H4 (cell line): ENCODE data around the gene HAUS6. TPM values are rescaled to one million over a fixed set of nuclear protein-coding genes. Genes with fewer than 3 reads are reported as not detected.
A peak's percentile ranks its signal among the peaks of the same experiment; 100 is the strongest.
"Not testable (repeated sequence)": the region's sequence is repeated elsewhere in the genome, so short reads cannot be mapped to it uniquely, and the experiment has no call there.

Experiments
- DNase-seq: peaks from one replicate; pipeline ENCODE4 v3.0.0-alpha.2; 2015; ENCODE audit warnings: low spot score
- total RNA-seq: library from RNA; depleted of rRNA; stranded (reverse); fragments of >200 nt; shearing (Covaris generic); gene quantifications from 2 replicates; pipeline ENCODE4 v1.2.3, GENCODE V29; 2014; rRNA removed

Gene HAUS6
- total RNA-seq, 1 experiment from 2014 or later, result 16.5 TPM

DNA sequence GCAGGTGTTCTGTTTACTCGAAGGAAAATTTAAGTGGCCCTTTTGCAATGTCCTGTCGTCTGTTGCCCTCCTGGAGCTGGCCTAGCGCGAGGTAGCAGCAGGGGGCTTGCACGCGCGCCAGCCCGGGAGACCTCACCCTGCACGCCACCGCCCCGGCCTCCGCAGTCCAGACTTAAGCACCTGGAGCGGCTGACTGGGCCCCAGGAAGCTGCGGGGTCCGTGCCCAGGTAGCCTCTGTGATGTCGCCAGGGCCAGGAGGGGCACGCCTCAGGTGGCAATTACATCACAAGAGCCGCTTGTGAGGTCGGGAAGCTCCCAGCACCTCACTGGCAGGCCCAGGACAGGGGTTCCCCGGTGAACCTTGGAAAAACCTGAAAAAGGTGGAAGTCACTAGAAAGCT is 69.7 kb downstream of the HAUS6 start, which contains the start of gene SAXO1:
Gene SAXO1 (minus strand): TSS at position 195 of the 400 bp plus-strand sequence. CDS start 301 bp downstream, outside the sequence.
- no peak for DNase-seq

DNA sequence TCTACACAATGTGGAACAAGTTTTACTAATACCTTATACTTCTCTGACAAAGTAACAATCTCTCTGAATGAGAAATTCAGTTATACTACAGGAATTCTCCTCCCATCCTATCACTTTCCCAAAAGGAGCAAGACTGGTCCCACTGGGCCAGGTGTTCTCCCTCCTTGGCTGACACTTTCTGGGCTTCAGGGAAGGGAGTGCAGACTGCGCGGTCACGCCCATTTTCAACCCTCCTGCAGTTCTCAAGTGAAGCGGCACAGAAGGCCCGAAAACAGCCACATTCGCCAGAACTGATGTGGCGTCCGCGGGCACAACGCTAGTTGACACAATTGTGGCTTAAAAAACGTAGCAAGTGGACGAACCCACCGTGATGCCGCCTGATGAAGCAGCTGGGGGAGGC is 70.3 kb downstream of the HAUS6 start:
- DNase-seq, result no peak

DNA sequence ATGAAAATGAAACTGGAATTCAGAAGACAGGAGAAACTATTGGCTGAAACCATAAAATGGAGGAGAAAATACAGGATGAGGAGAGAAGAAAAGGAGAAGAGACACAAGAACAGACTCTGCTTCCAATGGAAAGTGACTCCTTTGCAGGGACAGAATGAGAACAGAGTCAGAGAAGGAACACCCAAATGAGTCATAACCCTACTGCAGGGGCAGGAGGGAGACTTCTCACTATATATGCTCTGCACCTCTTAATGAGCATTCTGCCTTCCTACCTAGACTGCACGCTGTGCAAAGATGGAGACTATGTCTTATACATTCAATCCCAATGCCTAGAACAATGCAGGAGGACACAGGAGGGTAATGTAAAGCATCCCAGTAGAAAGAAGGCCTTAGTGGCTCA is 71.8 kb downstream of the HAUS6 start:
- no peak for DNase-seq

- peak; percentile 62 for DNase-seq
These were observed 73.8 kb downstream of the HAUS6 start for GRCh38 chr9:19028835-19029451.

- no peak for DNase-seq
These were observed 74.9 kb downstream of the HAUS6 start for GRCh38 chr9:19027825-19028224.

DNA sequence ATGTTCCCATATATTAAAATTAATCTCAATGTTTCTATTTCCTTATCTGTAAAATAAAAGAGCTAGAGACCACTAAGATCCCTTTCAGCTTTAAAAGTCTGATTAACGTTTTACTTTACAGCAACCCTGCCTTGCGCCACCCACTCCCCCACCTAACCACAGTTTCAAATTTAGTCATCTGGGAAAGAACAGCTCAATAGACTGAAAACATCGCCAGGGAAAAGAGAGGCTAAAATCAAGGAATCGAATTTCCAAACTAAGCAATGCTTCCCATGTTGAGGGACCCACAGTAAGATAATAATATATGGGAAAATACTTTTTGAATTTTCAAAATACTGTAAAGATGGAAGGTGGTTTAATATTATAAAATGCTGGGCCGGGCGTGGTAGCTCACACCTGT is 76.3 kb downstream of the HAUS6 start:
- DNase-seq, result no peak

DNA sequence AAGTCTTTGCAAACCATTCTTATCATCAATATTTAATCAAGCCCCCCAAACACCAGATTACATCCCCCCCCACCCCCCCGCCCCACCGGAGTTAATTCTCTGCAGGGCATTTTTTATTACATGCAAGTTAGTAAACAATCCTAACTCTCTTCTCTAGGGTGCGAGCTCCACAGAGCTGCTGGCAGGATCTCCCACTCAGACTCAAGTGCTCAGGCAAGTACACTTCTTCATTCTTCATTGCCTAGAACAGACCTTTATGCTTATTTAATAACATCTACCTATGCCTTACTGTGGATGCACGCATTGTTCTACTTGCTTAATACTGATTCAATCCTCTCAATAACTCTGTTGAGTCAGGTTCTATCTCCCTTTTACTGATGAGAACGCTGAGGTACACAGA is 79.6 kb downstream of the HAUS6 start:
- DNase-seq, result no peak

DNA sequence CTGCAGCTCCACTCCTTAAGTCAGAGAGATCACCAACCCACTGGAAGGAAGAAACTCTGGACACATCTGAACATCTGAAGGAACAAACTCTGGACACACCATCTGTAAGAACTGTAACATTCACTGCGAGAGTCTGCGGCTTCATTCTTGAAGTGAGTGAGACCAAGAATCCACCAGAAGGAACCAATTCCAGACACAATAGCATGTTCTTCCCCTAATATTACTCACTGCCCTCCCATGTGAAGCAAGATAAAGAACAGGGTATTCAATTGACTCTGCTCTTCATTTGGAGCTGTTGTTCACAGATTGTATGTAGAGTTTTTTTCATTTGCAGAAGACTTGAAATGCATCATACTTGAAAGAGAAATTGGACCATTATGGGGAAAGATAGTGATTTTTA is 80.5 kb downstream of the HAUS6 start:
- no peak for DNase-seq

DNA sequence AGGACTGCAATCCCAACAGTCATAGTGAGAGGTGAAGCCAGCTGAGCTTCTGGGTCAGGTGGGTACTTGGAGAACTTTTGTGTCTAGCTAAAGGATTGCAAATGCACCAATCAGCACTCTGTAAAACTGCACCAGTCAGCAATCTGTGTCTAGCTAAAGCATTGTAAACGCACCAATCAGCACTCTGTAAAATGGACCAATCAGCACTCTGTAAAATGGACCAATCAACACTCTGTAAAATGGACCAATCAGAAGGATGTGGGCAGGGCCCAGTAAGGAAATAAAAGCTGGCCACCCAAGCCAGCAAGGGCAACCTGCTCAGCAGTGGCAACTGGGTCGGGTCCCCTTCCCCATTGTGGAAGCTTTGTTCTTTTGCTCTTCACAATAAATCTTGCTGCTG is 81.1 kb downstream of the HAUS6 start:
- DNase-seq, result not testable (repeated sequence)

DNA sequence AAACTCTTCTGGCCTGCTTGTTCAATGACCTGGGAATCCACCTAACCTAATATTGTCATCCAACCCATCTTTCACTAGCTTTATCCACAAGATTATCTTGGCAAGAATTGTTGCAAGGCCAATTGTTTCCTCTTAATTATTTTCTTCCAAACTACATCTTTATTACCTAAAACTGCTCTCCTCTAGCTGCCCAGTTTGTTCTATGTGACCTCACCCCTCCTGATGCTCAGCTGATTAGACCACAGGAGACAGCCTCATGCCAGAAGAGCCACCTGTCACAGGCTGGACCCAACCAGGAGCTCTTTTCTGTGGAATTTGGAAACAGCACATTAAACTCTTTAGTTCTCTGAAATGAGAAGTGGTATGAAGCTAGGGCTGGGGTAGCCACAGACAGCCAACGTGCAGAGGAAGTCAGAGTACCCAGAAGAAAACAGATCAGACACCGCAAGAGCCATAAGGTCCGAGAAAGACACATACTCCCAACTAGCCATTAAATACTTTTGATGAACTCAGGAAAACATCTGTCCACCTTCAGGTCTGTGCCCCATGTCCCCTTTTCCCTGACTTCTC is 81.7 kb downstream of the HAUS6 start:
- DNase-seq, result no peak

- no peak for DNase-seq
These were observed 84.5 kb downstream of the HAUS6 start for GRCh38 chr9:19018201-19018600.

DNA sequence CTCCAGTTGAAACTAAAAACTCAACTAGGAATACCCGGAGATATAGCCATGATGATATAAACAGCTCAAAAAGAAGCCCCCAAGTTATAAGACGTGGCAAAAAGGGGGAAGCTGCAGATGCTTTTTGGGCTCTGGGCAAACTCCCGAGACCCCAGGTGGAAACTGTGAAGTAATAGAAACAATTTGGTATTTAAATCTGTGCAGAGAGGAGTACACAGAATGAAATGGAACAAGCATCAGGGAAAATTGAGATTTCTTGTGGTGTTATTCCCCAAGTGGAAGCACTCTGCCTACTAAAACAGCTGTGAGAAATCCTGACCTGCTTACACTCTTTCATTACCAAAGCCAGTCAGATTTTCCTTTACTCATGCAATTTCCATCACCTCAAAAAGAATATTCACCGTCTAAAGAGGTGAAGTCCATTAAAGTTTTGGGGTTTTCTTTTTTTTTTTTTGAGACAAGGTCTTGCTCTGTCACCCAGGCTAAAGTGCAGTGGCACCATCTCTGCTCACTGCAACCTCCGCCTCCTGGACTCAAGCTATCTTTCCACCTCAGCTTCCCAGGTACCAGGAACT is 93.2 kb downstream of the HAUS6 start:
- no peak for DNase-seq

Other genes with a start within 250 kb of the HAUS6 start
- gene SAXO1, start 69.7 kb downstream of the HAUS6 start, total RNA-seq, result under 0.01 TPM in 1 of 2 replicates, not detected in the other
- 29.4 and 59.0 TPM in 2 replicates for gene RRAGA, start 53.5 kb downstream of the HAUS6 start, total RNA-seq
- gene PLIN2, start 24.6 kb upstream of the HAUS6 start, total RNA-seq, result 24.4 and 24.9 TPM in 2 replicates
- 16.5 and 19.3 TPM in 2 replicates for gene DENND4C, start 127.8 kb upstream of the HAUS6 start, total RNA-seq